Esophagus squamous epithelium (tissue), 5 donors: ENCODE measurements around the gene FANCD2OS. TPM values are rescaled to one million over a fixed set of nuclear protein-coding genes. Genes with fewer than 3 reads are reported as not detected.
"Not testable (repeated sequence)": the region's sequence is repeated elsewhere in the genome, so short reads cannot be mapped to it uniquely, and the experiment has no call there.

Experiments
- DNase-seq: peaks from one replicate; lab custom pipeline; 2025; lab: John Stamatoyannopoulos, UW
- H3K27ac ChIP-seq, 4 donors: fragments of 200-600 bp; sonication (generic); one replicate each; pipeline ENCODE4 v1.5.1; 2016 to 2019; ENCODE audit warnings: mild to moderate bottlenecking in 1 of 4
- H3K27me3 ChIP-seq, 4 donors: fragments of 200-600 bp; sonication (generic); 1 replicate in 3 of 4; 2 replicates in 1 of 4; pipeline versions ENCODE4 v1.5.1 to v1.6.0; 2017 to 2021; ENCODE audit warnings: antibody characterized with exemption in 1 of 4
- H3K36me3 ChIP-seq, 3 donors: fragments of 200-600 bp; sonication (generic); one replicate each; pipeline ENCODE4 v1.5.1; 2016 to 2019
- H3K4me1 ChIP-seq, 3 donors: fragments of 200-600 bp; sonication (generic); one replicate each; pipeline ENCODE4 v1.5.1; 2017 to 2019
- H3K4me3 ChIP-seq, 4 donors: fragments of 200-600 bp; sonication (generic); 1 replicate in 3 of 4; 2 replicates in 1 of 4; pipeline ENCODE4 v1.5.1; 2016 to 2019; ENCODE audit warnings: mild to moderate bottlenecking in 2 of 4, moderate library complexity in 1 of 4
- H3K9me3 ChIP-seq, 3 donors: fragments of 200-600 bp; sonication (generic); one replicate each; pipeline ENCODE4 v1.5.1; 2016 to 2019
- POLR2A ChIP-seq, 4 donors: fragments of 450-650 bp; IDR thresholded peaks; one replicate each; pipeline ENCODE4 v1.6.1; 2017; ENCODE audit warnings: antibody characterized with exemption in 4 of 4, mild to moderate bottlenecking in 4 of 4, moderate library complexity in 3 of 4
- WGBS, 2 donors: methylation state at CpG; one replicate each; pipeline ENCODE4 v1.1.5; 2018; 5-methylcytosine and 5-hydroxymethylcytosine counted together
- intact Hi-C: fragments of 100-400 bp; cut with DNase I; formaldehyde crosslinking; loops from one replicate; pipeline ENCODE4 v1.15.0; 2022
- total RNA-seq, 4 donors: library from RNA; depleted of rRNA; stranded (reverse); fragments of >200 nt; gene quantifications; one replicate each; pipeline ENCODE4 v1.1.0, GENCODE V29; 2016
- TF ChIP-seq, protein P1 (sequence below), 6 experiments: fragments of 450-650 bp in 4 of 6; fragments of 200-600 bp in 2 of 6; sonication (generic) in 2 of 6; IDR thresholded peaks; one replicate each; pipeline ENCODE4 v1.5.1; 2016 to 2019; ENCODE audit warnings: antibody characterized with exemption in 6 of 6, mild to moderate bottlenecking in 4 of 6, moderate library complexity in 4 of 6
- donor health status: DM: yes; HTN: yes; CAD: no.

FANCD2OS gene
- total RNA-seq, 4 donors from 2014 or later = not detected

DNA sequence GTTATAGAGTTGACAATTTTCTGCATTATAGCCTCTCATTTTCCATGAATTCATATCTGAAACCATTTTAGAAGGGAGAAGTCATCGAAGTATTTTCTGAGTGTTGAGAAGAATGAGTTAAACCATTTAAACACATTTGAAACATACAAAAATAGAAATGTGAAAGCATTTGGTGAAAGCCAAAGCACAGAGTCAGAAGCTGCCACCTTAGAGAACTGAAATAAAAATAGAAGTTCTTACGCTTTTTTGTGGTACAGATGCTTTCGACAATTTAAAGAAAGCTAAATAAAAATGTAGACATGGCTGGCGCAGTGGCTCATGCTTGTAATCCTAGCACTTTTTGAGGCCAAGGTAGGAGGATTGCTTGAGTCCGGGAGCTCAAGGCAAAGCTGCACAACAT is 9.0 kb downstream of the FANCD2OS start:
- intact Hi-C loops = no loop called here
- Histone ChIP-seq H3K36me3 (no peaks in the 10 kb centered on the region), H3K4me1 (no peaks in the 10 kb centered on the region), H3K4me3 (no peak overlapping the region), H3K9me3 (no peaks in the 10 kb centered on the region), H3K27ac (no peak overlapping the region), H3K27me3 (no peaks in the 10 kb centered on the region)
- no peak for DNase-seq
- WGBS, 2 donors = 90 to 98% methylated on average over 5 of the region's 5 CpGs
- TF ChIP-seq POLR2A (IDR thresholded peaks at IDR 0.05) = no peak
- TF ChIP-seq, protein P1, sequence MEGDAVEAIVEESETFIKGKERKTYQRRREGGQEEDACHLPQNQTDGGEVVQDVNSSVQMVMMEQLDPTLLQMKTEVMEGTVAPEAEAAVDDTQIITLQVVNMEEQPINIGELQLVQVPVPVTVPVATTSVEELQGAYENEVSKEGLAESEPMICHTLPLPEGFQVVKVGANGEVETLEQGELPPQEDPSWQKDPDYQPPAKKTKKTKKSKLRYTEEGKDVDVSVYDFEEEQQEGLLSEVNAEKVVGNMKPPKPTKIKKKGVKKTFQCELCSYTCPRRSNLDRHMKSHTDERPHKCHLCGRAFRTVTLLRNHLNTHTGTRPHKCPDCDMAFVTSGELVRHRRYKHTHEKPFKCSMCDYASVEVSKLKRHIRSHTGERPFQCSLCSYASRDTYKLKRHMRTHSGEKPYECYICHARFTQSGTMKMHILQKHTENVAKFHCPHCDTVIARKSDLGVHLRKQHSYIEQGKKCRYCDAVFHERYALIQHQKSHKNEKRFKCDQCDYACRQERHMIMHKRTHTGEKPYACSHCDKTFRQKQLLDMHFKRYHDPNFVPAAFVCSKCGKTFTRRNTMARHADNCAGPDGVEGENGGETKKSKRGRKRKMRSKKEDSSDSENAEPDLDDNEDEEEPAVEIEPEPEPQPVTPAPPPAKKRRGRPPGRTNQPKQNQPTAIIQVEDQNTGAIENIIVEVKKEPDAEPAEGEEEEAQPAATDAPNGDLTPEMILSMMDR (IDR thresholded peaks at IDR 0.05) = no peak

GRCh38 chr3:10093678-10094077 is 14.4 kb downstream of the FANCD2OS start:
- H3K27ac ChIP-seq = no peak overlapping the region
- H3K4me3 ChIP-seq = no peak overlapping the region
- TF ChIP-seq POLR2A (IDR thresholded peaks at IDR 0.05) = no peak
- TF ChIP-seq, protein P1 (IDR thresholded peaks at IDR 0.05) = no peak
- no peaks in the 10 kb centered on the region for H3K27me3 ChIP-seq
- H3K4me1 ChIP-seq = no peaks in the 10 kb centered on the region
- H3K36me3 ChIP-seq = peaks cover 0 to 3% (median 0%) of the 10 kb centered on the region in 3 donors
- intact Hi-C loops = no loop called here
- no peaks in the 10 kb centered on the region for H3K9me3 ChIP-seq
- no peak for DNase-seq
- 95 to 96% methylated on average over 3 of the region's 3 CpGs for WGBS, 2 donors

DNA sequence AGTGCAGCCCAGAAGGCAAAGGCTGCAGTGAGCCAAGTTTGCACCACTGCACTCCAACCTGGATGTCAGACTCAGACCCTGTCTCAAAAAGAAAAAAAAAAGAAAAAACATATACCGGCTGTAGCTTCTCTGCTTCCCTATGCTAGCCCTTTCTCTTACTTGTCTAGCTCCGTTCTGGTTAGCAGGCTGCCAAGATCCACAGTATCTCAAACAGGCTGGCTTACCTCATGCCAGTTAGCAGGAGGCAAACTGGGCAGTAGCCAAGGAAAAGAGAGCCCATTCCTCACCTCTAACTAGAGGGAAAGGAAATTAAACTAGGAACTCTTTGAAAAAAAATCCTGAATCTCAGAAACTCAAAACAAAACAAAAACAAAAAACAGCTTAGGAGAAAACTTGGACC is 16.7 kb downstream of the FANCD2OS start:
- H3K27me3 ChIP-seq, DNase-seq, H3K27ac ChIP-seq, H3K4me3 ChIP-seq, H3K36me3 ChIP-seq, H3K9me3 ChIP-seq, intact Hi-C loops: not testable (repeated sequence)
- no CpG with 5 or more reads among the region's 2 CpGs for WGBS, 2 donors
- H3K4me1 ChIP-seq = peaks cover 0 to 18% (median 0%) of the 10 kb centered on the region in 3 donors

DNA sequence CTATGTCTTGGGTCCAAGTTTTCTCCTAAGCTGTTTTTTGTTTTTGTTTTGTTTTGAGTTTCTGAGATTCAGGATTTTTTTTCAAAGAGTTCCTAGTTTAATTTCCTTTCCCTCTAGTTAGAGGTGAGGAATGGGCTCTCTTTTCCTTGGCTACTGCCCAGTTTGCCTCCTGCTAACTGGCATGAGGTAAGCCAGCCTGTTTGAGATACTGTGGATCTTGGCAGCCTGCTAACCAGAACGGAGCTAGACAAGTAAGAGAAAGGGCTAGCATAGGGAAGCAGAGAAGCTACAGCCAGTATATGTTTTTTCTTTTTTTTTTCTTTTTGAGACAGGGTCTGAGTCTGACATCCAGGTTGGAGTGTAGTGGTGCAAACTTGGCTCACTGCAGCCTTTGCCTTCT is 17.3 kb downstream of the FANCD2OS start:
- WGBS, 2 donors = no CpG with 5 or more reads among the region's 1 CpG
- H3K36me3 ChIP-seq, H3K27ac ChIP-seq, H3K4me3 ChIP-seq, H3K9me3 ChIP-seq, intact Hi-C loops, H3K27me3 ChIP-seq, DNase-seq: not testable (repeated sequence)
- H3K4me1 ChIP-seq = peaks cover 0 to 24% (median 0%) of the 10 kb centered on the region in 3 donors

DNA sequence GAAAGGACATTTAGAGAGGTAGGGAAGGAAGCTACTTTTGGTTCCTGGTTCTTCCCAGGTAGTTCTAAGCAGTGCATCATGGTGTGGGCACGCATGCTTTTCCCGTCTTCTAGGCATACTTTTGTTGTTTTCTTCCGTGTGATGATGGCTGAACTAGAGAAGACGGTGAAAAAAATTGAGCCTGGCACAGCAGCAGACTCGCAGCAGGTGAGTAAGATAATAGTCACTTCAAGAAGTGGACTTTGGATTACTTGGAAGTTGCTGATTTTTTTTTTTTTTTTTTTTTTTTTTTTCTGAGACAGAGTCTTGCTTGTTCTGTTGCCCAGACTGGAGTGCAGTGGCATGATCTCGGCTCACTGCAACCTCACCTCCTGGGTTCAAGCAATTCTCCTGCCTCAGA is 17.9 kb downstream of the FANCD2OS start:
- no peaks in the 10 kb centered on the region for H3K9me3 ChIP-seq
- no peaks in the 10 kb centered on the region for H3K27me3 ChIP-seq
- 85 to 87% methylated on average over 6 of the region's 6 CpGs for WGBS, 2 donors
- intact Hi-C loops = no loop called here
- H3K36me3 ChIP-seq = peaks cover 0 to 3% (median 0%) of the 10 kb centered on the region in 3 donors
- TF ChIP-seq, protein P1 (IDR thresholded peaks at IDR 0.05) = no peak
- no peak for TF ChIP-seq POLR2A (IDR thresholded peaks at IDR 0.05)
- H3K27ac ChIP-seq = no peak overlapping the region
- no peak for DNase-seq
- no peak overlapping the region for H3K4me3 ChIP-seq
- peaks cover 0 to 29% (median 0%) of the 10 kb centered on the region in 3 donors for H3K4me1 ChIP-seq

DNA sequence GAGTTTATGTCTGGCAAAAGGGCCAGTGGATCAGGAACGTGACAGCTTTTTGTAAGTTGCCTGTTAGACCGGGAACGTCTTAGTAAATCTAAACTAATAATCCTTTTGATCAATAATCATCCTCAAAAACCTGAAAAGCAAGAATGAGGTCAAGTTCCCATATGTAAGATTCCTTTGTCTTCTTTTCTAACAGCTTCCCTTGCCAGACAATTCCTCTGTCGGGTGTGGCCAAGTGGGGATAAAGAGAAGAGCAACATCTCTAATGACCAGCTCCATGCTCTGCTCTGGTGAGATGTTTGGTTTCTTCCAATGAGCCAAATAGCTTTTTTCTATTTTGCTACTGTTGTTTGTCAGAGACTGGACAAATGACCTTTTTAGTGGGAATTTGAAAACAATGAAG is 19.8 kb downstream of the FANCD2OS start:
- WGBS, 2 donors = 53 to 64% methylated on average over 4 of the region's 4 CpGs

More for the DNA sequence above, 19.8 kb downstream of the FANCD2OS start:
- Histone ChIP-seq H3K4me3 (no peak overlapping the region), H3K36me3 (peaks cover 0 to 3% (median 0%) of the 10 kb centered on the region in 3 donors), H3K27ac (no peak overlapping the region), H3K4me1 (peaks cover 0 to 29% (median 0%) of the 10 kb centered on the region in 3 donors), H3K27me3 (no peaks in the 10 kb centered on the region), H3K9me3 (no peaks in the 10 kb centered on the region)
- intact Hi-C loops = no loop called here
- TF ChIP-seq, protein P1 (IDR thresholded peaks at IDR 0.05) = no peak
- TF ChIP-seq POLR2A (IDR thresholded peaks at IDR 0.05) = no peak
- DNase-seq = no peak
